NCI-H2171 treated with DMSO at 0.1 percent for 48 hours (cell line): ENCODE data around the gene EBLN1.
"Not testable (repeated sequence)": the region's sequence is repeated elsewhere in the genome, so short reads cannot be mapped to it uniquely, and the experiment has no call there.

Source experiments
- DNase-seq: peaks from one replicate; lab custom pipeline; 2025; lab: John Stamatoyannopoulos, UW

EBLN1 gene

GRCh38 chr10:22228167-22228938 is 10.5 kb upstream of the EBLN1 start:
- no peak for DNase-seq

GRCh38 chr10:22226599-22226998 is 8.8 kb upstream of the EBLN1 start:
- DNase-seq: no peak

DNA sequence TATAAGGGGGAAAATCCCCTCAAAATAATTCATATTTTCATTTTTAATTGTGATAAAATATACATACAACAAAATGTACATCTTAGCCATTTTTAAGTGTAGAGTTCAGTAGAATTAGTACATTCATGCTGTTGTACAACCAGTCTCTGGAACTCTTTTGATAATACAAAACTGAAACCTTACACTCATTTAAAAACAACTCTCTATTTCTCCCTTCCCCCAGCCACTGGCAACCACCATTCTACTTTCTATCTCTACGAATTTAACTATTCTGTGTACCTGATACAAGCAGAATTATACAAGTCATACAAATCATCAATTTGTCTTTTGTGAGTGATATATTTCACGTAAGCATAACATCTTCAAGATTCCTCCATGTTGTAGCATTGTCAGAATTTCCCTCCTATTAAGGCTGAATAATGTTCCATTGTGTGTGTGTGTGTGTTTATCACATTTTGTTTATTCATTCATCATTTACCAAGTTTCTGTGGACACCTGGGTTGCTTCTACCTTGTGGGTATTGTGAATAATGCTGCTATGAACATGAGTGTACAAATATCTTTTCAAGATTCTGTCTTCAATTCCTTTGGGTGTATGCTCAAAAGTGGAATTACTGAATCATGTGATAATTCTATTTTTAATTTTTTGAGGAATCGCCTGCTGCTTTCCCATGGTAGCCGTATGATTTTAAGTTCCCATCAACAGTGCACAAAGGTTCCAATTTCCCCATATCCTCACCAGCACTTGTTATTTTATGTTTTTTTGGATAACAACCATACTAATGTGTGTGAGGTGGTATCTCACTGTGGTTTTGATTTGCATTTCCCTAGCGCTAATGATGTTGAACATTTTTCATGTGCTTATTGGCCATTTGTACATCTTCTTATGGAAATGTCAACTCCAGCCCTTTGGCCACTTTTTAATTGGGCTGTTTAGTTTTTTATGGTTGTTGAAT is 4.7 kb upstream of the EBLN1 start:
- DNase-seq: no peak

DNA sequence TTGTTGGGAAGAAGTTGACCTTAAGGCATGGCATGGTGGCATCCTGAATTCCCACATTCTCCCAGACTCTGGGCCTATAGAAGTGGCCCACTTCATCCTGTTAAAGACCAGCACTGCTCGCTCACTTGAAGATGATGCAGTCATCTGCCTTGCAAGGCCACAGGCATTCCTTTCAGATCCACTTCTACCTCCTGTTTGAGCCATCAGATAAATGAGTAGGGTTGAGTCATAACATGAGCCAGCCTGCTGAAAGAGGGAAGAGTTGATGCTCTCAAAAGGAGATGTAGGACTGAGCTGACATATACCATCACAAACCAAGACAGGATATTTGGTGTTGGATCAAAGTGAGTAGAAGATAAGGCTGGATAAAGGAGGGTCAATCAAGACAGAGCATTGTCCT is 1.5 kb upstream of the EBLN1 start:
- no peak for DNase-seq

- DNase-seq: no peak
These were observed 633 bp upstream of the EBLN1 start for GRCh38 chr10:22218448-22218847.

- DNase-seq: not testable (repeated sequence)
These were observed 731 bp downstream of the EBLN1 start for GRCh38 chr10:22217084-22217483.

DNA sequence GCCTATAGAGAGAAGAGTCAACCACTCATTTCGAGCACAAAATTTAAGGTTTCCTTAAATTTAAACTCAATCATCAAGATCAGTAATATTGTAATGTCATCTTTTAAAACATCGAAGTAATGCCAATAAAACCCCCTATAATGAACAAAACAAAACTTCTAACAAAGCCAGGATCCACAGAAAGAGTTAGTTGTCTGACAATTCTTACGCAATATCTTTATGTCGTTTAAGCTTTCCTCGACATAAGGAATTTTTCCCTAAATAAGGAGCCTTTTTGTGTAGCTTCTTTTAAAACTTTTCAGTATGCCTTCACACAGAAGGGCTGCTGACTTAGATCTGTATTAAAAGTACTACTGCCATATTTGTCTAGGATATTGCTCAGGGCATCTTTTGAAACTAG is 7.5 kb downstream of the EBLN1 start:
- no peak for DNase-seq

- no peak for DNase-seq
These were observed 23.9 kb downstream of the EBLN1 start for GRCh38 chr10:22193945-22194344.

GRCh38 chr10:22185586-22185985 is 32.2 kb downstream of the EBLN1 start:
- no peak for DNase-seq

DNA sequence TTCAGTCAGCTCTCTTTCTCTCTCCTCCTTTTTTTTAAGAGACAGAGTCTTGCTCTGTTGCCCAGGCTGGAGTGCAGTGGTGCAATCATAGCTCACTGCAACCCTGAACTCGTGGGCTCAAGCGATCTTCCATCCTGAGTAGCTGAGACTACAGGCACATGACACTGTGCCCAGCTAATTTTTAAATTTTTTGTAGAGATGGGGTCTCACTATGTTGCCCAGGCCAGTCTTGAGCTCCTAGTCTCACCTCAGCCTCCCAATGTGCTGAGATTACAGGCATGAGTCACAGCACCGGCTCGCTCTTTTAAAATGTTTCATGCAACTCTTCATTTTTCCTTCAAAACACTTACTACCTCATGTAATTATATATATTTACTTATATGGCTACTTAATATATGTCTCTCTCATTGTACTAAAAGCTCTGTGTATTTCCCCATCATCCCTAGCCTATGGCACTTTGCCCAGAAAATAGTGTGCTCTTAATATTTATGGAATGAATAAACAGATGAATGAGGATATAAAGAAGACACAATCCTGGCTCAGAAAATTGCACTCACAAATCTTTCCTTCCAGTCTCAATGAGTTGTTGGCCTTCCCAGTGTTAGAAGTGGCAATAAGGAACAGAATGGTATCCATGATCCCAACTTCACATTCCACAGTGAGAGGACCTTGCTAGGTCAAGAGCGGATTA is 33.9 kb downstream of the EBLN1 start:
- no peak for DNase-seq

- no peak for DNase-seq
These were observed 37.1 kb downstream of the EBLN1 start for GRCh38 chr10:22180724-22181123.

DNA sequence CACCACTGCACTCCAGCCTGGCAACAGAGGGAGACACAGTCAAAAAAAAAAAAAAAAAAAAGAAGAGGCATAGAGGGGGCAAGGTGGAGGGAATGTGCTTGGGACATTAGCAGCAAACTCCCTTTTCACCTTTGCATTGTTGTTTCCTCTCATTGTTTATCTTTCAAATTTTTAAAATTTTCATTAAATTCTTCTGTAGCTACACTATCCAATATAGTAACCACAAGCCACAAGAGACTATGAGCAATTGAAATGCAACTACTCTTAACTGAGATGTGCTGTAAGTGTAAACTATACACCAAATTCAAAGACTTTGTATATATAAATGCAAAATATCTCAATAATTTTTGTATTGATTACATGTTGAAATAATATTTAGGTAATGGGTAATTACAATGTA is 43.4 kb downstream of the EBLN1 start:
- no peak for DNase-seq

GRCh38 chr10:22171131-22171530 is 46.7 kb downstream of the EBLN1 start:
- DNase-seq: no peak

DNA sequence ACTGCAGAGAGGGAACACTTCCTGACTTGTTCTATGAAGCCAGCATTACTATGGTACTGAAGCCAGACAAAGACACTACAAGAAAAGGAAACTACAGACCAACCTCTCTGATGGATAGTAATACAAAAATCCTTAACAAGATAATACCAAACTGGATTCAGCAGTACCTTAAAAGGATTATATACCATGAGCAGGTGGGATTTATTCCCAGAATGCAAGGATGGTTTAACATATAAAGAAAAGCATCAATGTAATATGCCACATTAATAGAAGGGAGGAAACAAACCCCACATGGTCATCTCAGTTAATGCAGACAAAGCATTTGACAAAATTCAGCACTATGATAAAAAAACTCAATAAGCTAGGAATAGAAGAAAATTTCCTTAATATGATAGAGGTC is 47.2 kb downstream of the EBLN1 start:
- DNase-seq: no peak

- no peak for DNase-seq
These were observed 57.8 kb downstream of the EBLN1 start for GRCh38 chr10:22159979-22160378.

- no peak for DNase-seq
These were observed 58.6 kb downstream of the EBLN1 start for GRCh38 chr10:22159180-22159579.
